ENCODE data around the gene LPCAT2. TPM values are rescaled to one million over a fixed set of nuclear protein-coding genes. Genes with fewer than 3 reads are reported as not detected.

The LPCAT2 gene, protein sequence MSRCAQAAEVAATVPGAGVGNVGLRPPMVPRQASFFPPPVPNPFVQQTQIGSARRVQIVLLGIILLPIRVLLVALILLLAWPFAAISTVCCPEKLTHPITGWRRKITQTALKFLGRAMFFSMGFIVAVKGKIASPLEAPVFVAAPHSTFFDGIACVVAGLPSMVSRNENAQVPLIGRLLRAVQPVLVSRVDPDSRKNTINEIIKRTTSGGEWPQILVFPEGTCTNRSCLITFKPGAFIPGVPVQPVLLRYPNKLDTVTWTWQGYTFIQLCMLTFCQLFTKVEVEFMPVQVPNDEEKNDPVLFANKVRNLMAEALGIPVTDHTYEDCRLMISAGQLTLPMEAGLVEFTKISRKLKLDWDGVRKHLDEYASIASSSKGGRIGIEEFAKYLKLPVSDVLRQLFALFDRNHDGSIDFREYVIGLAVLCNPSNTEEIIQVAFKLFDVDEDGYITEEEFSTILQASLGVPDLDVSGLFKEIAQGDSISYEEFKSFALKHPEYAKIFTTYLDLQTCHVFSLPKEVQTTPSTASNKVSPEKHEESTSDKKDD
- 10 to 100 TPM in 2 of 4 donors, 1 to 10 TPM in 2; 8.3 to 10.1 (median 9.6) TPM for polyA plus RNA-seq (ENCODE audit: insufficient read length in 4 of 4)

DNA sequence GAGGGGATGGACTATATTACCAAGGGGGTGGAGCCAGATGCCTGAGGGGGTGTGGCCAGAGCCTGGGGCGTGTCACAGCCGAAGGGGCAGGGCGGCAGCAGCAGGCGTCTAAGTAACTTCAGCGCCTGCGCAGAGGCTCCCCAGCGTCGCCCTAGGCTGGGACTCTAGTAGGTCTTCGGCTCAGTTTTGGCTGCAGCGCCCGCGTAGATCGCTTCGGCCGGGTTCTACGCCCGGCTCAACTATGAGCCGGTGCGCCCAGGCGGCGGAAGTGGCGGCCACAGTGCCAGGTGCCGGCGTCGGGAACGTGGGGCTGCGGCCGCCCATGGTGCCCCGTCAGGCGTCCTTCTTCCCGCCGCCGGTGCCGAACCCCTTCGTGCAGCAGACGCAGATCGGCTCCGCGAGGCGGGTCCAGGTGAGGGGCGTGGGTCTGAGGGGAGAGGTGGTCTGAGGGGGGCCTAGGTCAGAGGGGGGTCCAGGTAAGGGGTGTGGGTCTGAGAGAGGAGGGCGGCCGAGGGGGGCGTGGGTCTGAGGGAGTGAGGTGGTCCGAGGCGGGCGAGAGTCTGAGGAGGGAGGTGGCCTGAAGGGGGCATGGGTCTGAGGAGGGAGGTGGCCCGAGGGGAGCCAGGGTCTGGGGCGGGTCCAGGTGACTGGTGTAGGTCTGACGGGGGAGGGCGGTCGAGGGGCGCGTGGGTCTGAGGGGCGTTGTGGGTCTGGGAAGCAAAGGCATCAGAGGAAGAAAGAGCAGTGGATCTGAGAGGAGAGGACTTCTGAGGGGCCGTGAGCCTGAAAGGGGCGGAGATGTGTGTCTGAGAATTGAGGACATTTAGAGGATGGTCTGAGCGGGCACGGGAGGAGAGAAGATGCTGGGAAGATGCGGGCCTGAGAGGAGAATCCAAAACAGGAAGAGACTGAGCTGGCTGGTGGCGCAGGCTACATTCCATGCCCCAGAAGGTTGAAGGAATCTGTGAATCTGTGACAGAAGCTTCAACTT is at the start of gene LPCAT2:
Gene LPCAT2 (plus strand): TSS at position 132 of the 991 bp plus-strand sequence. CDS start 110 bp downstream, at position 242.
- DNase-seq (ENCODE audit: low read depth in 4 of 4, low spot score in 2 of 4): no peak

DNA sequence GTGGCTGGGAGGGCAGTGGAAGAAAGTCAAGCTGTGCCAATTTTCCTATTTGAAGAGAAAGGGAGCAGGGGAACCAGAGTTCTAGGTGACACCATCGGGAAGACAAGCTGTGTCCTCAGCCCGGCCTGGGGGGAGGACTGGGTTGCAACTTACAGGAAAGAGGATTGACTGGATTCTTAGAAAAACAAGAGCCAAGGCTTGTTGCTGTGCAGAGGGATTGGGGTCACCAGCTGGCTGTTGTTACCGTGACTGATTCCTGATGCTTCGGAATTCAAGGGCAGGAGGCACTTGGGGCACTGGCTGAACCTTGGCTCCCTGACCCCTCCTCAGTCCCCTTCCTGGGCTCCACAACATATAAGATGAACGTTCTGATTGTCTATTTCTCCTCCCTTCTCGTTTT is 46.6 kb upstream of the LPCAT2 start:
- no peak for DNase-seq (ENCODE audit: low read depth in 4 of 4, low spot score in 2 of 4)

DNA sequence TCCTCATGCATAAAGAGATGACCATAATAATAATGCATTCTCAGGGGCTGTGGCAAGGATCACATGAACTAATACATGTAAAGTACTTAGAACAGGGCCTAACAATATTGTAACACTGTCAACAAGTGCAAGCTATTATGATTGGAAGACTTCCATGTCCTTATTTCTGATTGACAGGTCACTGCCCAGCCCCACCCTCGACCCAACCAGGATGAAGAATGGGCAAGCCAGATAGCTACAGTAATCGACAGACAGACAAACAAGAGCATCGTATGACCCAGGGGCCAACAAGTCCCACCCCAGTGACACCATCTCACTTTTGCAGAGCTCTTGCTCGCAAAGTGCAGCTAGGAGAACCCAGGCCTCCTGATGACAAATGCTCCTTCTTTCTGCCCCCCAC is 44.5 kb upstream of the LPCAT2 start:
- no peak for DNase-seq (ENCODE audit: low read depth in 4 of 4, low spot score in 2 of 4)

DNA sequence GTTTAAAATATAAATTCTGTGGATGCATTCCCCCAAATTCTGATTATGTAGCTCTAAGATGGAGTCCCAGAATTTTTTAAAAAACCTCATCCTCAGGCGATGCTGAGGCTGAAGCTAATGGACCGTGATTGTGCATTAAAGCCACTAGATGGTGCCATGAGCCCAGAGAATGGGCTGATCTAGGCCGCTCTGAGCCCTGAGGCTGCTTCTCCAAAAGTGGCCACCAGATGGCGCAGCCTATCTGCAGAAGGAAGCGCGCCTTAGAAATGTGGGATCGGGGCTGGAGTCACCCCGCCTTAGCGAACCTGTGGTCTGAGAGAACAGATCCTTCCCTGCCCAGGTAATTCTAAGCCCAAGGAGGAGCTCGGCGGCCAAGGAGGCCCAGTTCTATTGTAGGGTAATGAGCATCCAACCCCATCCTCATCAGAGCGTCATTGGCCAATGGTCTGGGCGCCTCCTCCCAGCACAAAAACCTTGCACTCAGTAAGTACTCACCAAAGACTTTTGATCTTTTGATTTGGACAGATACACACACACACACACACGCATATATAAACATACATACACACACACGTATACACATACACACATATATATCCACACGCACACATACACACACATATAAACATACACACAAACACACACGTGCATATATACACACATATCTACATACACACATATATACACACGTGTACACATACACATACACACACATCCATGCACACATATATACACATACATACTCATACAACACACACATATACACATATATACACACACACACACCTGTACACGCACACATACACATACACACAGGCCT is 43.6 kb upstream of the LPCAT2 start:
- DNase-seq (ENCODE audit: low read depth in 4 of 4, low spot score in 2 of 4): peak; percentile 47 to 77 (median 65)

DNA sequence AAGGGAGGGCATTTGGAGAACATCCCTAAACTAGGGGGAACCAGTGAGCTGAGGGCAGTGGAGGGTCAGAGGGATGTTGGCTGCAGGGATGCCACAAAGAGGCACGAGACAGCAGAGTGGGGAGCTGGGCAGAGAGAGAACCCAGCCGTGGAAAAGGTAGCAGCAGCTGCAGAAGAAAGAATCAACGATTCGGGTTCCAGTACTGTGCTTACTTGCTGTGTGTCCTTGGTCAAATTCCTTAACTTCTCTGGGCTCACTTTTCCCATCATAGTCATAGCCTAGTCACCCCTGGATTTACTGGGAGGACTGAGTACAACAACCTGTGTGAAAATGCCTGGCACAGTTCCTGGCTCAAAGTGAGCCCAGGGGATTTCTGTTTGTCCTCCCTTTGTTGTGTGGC is 42.7 kb upstream of the LPCAT2 start:
- DNase-seq (ENCODE audit: low read depth in 4 of 4, low spot score in 2 of 4): no peak

DNA sequence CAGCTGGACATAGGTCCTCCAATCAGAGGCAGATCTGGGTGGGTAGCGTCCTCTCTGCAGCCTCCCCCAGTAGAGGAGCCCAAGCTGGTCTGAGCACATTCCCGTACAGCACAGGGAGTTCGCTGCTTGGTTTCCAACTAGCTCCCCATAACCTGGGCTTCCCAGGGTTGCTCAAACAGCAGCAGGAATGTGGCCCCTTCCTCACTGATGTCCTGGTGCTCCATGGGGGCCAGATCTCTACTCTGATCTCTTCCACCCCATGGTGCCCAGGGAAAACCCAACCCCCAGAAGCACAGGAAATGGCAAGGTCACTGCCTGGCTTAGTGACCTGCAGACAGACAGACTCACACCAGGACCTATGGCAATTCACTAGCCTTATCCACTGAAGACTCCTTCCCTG is 41.0 kb upstream of the LPCAT2 start:
- no peak for DNase-seq (ENCODE audit: low read depth in 4 of 4, low spot score in 2 of 4)

DNA sequence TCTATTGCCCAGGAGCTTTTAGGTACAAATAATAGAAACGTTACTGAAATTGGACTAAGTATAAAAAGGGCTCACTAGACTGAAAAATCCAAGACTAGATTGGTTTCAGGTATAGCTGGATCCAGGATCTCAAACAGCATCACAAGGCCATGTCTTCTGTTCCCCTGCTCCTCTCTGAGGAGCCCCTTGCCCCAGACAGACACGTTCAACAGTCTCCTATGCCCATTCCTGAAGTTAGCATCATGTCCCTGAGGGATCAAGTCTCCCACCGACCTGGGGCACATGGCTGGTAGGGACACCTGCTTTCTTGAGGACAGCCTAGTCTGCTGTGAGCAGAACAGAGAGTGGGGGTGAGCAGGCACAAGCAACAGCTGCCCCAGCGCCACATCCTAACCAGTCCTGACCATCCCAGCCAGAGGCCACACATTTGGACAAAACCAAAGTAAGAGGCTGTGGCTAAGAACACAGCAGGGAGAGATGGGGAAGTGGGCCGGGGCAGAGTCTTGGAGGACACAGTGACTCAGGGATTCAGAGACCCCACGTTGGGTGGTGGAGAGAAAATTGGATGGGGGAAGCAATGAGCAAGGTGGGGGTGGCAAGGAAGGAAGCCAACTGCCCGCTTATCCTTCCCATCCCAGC is 40.4 kb upstream of the LPCAT2 start:
- DNase-seq (ENCODE audit: low read depth in 4 of 4, low spot score in 2 of 4): no peak

DNA sequence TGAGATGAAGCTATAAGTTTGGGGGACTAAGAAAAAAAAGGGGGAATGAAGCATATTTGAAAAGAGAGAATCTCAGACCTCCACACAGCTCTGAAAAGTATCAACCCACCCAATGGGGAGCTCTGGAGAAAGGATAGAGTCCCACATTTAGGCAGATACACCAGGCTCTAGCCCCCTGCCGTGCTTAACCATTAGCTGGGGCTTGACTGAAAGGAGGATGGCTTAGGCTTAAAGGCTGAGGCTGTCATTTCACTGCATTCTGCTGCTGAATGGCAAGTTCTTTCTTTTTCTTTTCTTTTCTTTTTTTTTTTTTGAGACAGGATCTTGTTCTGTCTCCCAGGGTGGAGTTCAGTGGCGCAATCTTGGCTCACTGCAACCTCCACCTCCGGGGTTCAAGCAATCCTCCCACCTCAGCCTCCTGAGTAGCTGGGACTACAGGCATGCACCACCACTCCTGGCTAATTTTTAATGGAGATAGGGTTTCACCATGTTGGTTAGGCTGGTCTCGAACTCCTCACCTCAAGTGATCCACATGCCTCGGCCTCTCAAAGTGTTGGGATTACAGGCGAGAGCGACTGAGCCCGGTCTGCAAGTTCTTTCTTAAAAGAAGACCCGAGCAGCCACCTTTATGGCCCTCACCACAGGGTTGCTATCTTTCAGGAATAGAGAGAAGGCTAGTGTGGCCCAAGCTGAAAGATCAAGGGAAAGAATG is 38.9 kb upstream of the LPCAT2 start:
- DNase-seq (ENCODE audit: low read depth in 4 of 4, low spot score in 2 of 4): no peak

DNA sequence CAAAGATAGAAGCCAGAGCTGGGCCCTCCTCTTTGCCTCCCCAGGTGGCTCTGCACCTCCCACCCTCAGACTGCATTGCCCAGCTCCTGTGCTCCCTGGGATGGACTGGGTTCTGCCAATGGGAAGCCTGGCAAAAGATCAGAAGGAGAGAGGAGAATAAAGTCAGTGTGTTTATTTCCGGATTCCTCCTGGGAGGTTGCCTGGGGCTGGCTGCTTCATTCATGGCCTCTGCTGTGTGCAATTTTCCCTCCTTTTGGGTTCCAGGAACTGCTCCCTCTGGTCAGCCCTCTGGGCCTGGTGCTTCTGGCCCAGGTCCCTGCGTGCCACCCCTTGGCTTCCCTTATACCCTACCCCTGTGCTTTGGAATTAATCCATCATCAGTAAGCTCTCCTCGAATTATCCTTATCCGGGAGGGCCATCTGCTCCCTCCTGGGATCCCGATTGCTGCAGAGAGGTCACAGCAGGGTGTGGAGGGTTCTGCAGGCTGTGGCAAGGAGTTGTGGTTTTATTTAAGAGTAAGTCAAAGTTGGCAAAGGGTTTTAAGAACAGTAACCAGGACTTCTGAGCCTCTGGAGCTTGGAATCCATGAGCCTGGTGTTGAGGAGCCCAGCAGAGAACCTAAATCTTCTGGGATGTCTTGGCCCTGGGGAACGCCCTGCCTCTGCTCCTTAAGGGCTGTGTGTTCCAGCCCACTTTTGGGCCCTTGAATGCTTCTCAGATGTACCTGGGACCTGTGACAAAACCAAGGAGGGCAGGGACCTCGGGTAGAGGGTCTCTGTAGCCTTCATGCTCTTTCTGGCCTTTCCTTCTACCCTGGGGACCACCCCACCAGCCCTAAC is 38.1 kb upstream of the LPCAT2 start:
- DNase-seq (ENCODE audit: low read depth in 4 of 4, low spot score in 2 of 4): no peak

DNA sequence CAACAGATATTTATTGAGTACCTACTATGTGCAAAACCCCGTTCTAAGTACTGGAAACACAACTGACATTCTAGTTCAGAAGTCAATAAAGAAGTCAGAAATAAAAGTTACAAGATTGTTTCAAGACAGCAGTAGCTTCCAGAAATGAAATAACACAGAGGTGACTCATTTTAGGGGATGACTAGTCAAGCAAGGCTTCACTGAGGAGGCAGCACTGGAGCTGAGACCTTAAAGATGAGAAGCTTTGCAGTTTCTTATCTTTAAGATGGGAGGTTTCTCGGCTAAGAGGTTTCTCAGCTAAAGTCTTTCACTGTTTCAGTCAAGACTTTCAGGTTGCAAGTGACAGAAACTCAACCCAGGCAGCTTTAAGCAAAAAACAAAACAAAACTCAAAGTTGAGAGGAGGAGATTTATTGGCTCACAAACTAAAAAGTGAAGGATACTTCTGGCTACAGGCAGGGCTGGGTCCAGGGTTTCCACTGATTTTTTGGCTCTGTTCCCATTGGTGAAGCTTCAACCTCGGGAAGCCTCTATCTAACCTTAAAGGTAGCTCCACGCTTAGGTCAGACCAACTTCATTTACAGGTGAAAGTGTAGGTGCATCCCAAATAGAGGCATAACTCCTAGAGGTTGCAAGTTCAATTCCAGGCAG is 37.3 kb upstream of the LPCAT2 start:
- no peak for DNase-seq (ENCODE audit: low read depth in 4 of 4, low spot score in 2 of 4)

DNA sequence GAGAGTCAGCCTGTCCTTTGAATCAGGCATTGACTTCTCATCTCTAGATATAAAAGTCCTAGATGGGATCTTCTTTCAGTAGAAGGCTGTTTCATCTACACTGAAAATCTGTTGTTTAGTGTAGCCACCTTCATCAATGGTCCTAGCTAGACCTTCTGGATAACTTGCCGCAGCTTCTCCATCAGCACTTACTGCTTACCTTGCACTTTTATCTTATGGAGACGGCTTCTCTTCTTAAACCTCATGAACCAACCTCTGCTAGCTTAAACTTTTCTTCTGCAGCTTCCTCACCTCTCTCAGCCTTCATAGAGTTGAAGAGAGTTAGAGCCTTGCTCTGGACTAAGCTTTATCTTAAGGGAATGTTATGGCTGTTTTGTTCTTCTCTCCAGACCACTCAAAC is 35.3 kb upstream of the LPCAT2 start:
- no peak for DNase-seq (ENCODE audit: low read depth in 4 of 4, low spot score in 2 of 4)

DNA sequence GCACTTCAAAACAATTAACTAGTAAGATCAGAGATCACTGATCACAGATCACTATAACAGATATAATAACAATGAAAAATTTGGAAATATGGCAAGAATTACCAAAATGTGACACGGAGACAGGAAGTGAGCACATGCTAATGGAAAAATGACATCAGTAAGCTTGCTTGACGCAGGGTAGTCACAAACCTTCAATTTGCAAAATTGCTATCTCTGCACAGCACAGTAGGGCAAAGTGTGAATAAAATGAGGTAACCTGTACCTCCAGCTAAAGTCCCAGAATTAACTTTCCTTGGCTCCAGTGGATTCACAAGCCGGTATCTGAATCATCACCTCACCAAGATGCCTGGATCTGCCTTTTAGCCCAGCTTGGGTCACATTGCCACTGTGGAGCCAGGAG is 34.1 kb upstream of the LPCAT2 start:
- no peak for DNase-seq (ENCODE audit: low read depth in 4 of 4, low spot score in 2 of 4)

DNA sequence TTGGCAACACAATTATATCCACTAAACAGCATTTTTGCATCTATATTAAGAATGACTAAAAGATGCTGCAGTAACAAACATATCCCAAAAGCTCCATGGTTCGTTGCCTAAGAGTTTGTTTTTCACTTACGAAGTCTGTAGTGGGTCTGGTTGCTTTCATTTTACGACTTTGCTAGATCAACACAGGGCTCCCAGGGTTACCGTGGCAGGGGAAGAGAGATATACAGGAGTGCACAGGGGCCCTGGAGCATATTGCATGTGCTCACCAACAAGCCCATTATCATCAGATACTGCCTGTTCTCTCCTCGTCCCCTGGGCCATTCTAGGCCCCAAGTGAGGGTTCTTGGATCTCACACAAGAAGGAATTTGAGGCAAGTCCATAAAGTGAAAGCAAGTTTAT is 33.0 kb upstream of the LPCAT2 start:
- no peak for DNase-seq (ENCODE audit: low read depth in 4 of 4, low spot score in 2 of 4)

DNA sequence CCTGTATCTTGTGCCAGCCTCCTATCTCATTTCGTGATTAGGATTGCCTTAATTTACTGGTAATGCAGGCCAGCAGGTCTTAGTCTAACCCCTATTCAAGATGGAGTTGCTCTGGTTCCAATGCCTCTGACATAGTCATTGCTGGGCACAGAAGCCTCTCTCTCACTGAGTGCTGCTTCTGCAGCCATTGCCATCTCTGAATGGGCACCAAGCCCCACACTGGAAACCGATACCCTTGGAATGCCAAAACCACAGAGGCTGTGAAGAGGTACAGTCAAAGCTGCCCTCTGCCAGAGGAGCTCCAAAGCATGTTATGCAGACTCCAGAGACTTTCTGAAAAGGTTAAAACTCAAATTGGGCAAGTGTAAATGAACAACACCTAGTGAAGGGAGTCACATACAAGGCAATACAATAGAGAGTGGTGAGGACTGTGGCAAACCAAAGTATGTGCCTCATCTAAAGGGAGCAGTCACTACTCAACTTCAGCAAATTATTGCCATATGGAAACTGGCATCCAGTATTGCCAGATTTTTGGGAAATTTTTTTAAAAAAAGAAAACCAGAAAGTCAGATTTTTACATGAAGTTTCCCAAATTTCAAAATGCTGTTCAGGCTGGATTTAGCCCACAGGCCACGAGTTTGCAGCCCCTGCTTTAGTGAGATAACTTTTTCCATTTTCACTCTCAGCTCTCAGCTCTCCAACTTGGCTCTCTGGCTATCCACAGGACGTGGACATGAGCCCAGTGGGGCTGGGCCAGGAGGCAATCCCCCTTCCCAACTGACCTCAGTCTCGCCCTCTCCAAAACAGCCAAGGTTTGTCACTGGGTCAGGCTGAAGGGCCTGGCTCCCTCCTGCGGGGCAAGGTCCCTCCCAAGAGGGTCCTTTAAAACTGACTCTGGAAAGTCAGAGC is 32.0 kb upstream of the LPCAT2 start:
- DNase-seq (ENCODE audit: low read depth in 4 of 4, low spot score in 2 of 4): no peak

DNA sequence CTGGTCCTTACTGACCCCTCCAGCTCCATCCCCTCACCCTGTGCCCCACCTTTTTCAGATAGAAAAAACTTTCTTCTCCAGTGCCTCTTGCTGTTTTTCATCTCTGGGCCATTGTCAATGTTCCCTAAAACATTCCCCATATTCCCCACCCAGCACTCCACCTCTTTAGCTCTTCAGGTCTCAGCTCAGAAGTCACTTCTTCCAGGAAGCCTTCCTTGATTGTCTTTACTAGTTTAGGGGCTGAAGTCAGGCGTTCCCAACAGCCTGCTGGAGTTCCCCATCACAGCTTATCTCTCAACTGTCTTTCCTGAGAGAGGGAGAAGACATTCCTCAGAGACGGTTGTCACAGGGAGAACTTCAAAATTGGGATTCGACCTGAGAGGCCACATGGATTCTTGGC is 31.1 kb upstream of the LPCAT2 start:
- no peak for DNase-seq (ENCODE audit: low read depth in 4 of 4, low spot score in 2 of 4)

DNA sequence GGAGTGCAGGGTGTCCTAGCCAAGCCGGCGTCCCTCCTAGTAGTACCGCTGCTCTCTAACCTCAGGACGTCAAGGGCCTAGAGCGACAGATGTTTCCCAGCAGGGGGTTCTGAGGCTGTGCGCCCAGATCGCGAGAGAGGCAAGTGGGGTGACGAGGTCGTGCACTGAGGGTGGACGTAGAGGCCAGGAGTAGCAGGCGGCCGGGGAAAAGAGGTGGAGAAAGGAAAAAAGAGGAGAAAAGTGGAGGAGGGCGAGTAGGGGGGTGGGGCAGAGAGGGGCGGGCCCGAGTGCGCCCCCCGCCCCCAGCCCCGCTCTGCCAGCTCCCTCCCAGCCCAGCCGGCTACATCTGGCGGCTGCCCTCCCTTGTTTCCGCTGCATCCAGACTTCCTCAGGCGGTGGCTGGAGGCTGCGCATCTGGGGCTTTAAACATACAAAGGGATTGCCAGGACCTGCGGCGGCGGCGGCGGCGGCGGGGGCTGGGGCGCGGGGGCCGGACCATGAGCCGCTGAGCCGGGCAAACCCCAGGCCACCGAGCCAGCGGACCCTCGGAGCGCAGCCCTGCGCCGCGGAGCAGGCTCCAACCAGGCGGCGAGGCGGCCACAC is 29.9 kb upstream of the LPCAT2 start, which contains the start of gene MMP2:
Gene MMP2 (plus strand): TSS at position 372 of the 603 bp plus-strand sequence. CDS start 282 bp downstream, outside the sequence.
- DNase-seq (ENCODE audit: low read depth in 4 of 4, low spot score in 2 of 4): no peak
